Activated naive CD4-positive, alpha-beta T cell treated with anti-CD3 and anti-CD28 coated beads, Interleukin-2, amount 10 ng/mL, durations not matched to agents 7 days and 5 days (primary cell): ENCODE data around the gene TPX2.

Experiments used
- CTCF ChIA-PET: fragments of 350-600 bp; sonication (Branson Sonifier 250); formaldehyde crosslinking; loops from one replicate; lab custom pipeline; 2021; ENCODE audit warnings: antibody characterized with exemption; lab: Charles Lee
- DNase-seq: peaks from one replicate; pipeline ENCODE4 v3.0.0-alpha.2; 2020
- H3K27ac Mint-ChIP-seq: one replicate; pipeline ENCODE4 v1.8.0; 2021; ENCODE audit warnings: mild to moderate bottlenecking, moderate library complexity, mixed read lengths
- H3K27me3 Mint-ChIP-seq: one replicate; pipeline ENCODE4 v1.8.0; 2021; ENCODE audit warnings: mild to moderate bottlenecking, mixed read lengths
- H3K36me3 Mint-ChIP-seq: one replicate; pipeline ENCODE4 v1.8.0; 2021; ENCODE audit warnings: mixed read lengths
- H3K4me1 Mint-ChIP-seq: one replicate; pipeline ENCODE4 v1.8.0; 2021; ENCODE audit warnings: mixed read lengths
- H3K4me3 Mint-ChIP-seq: one replicate; pipeline ENCODE4 v1.8.0; 2021; ENCODE audit warnings: mild to moderate bottlenecking, moderate library complexity, mixed read lengths
- H3K9me3 Mint-ChIP-seq: one replicate; pipeline ENCODE4 v1.8.0; 2021; ENCODE audit warnings: mixed read lengths

TPX2 gene

DNA sequence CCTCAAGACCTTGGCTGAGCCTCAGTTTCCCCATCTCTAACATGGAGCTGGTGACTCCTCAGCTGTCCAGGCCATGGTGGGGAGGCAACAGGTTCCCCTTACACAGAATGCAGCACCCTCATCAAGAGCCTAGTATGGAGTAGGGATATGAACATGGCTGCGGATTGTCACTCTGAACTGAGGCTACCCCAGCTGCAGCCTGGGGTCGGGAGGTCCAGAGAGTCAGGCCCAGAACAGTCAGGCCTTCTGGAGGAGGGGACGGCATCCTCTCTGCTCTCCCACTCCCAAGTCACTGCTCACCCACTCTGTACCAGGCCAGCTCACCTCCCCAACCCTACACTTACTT is 107.7 kb downstream of the TPX2 start:
- Mint-ChIP-seq H3K27ac (no peak overlapping the region), H3K4me1 (no peaks in the 10 kb centered on the region), H3K9me3 (no peaks in the 10 kb centered on the region), H3K36me3 (no peaks in the 10 kb centered on the region), H3K27me3 (peaks cover 59% of the 10 kb centered on the region), H3K4me3 (no peak overlapping the region)
- CTCF ChIA-PET: interaction anchor here (0.9 to 5.8 kb wide), 21 partner anchors 9 to 188 kb away, joined by 3 to 51 read pairs (median 4); partner anchors contain the start of gene XKR7
- no peak for DNase-seq

DNA sequence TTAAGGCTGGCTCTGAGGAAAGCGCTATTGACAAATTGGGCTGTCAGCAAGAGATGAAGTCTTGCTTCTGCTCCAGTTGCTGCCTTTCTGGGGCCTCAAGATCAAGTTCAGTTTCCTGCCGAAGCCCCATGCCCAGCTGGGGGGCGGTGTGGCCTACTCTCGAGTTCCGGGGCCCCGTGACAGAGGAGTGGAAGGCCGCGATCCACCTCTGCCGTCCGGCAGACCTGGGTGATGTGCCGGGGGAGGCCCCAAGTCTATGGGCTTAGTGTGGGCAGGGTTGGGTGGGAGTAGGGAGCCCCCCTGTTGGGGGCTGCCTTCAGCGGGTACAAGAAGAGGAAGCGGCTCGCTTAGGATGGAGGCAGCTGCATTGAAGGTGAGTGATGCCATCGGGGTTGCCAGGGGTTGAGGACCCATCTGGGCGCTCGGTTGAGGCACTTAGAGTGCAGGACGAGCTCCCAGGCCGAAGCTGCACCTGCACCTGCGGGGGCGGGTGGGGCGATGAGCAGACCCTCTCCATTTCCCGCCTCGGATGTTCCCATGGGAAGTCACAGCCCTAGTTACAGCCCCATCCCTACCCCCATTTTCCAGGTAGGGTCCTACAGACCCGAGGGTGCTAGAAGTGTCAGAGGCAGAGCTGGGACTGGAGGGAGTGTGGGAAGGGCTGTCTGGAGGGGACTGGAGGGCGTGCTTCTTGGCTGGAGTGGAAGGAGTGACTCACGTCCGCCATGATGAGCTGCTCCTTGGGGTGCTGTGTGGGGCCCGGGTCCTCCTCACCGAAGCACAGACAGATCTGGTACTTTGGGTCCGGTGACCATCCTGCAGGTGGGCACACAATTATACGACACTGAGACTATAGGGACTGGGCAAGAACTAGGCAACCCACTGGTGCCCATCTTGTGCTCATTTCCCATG is 109.3 kb downstream of the TPX2 start:
- DNase-seq: no peak
- peaks cover 67% of the 10 kb centered on the region for H3K27me3 Mint-ChIP-seq
- H3K9me3 Mint-ChIP-seq: no peaks in the 10 kb centered on the region
- no peak overlapping the region for H3K4me3 Mint-ChIP-seq
- no peaks in the 10 kb centered on the region for H3K4me1 Mint-ChIP-seq
- H3K36me3 Mint-ChIP-seq: no peaks in the 10 kb centered on the region
- peak overlapping the region; percentile 13 for H3K27ac Mint-ChIP-seq
- CTCF ChIA-PET: interaction anchor here (1.0 to 5.8 kb wide), 7 partner anchors 7 to 187 kb away, joined by 3 to 51 read pairs (median 8); no protein-coding TSS in a partner anchor

DNA sequence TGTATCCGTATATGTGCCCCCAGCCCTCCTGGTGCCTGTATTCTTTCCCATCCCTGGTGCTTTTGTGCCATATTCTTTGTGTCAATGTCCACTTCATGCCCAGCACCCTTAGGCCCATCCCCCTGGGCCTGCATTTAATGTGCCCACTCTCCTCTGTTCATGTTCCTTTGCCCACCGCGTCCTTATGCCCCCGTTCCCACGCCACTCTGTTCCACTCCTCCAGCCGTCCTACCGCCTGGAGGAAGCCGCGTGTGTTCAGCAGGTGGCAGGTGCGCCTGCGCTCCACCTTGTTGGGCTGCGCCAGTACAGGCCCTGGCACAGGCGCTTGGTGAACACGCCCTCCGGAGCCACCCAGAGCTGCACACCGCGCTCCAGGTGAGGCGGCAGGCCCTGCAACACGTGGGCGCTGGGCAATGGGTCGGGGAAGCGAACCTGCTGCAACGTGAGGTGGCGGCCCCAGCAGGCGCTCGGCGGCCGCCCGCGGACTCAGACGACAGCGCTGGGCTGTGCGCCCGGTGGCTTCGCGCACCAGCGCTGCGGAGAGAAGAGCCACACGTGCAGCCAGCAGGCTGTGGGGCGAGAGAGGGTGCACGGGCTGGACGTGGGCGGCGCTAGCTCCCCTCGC is 110.3 kb downstream of the TPX2 start:
- Mint-ChIP-seq H3K36me3 (no peaks in the 10 kb centered on the region), H3K4me3 (no peak overlapping the region), H3K27ac (no peak overlapping the region), H3K27me3 (peaks cover 64% of the 10 kb centered on the region), H3K4me1 (no peaks in the 10 kb centered on the region), H3K9me3 (no peaks in the 10 kb centered on the region)
- DNase-seq: no peak
- CTCF ChIA-PET: interaction anchor here (1.0 to 7.2 kb wide), 4 partner anchors 10 to 182 kb away, joined by 5 to 86 read pairs (median 35); no protein-coding TSS in a partner anchor
